Vagina (tissue), 2 donors: Measurements from ENCODE around the gene TRAPPC2.

Source experiments
- POLR2A ChIP-seq, 2 donors: fragments of 450-650 bp; IDR thresholded peaks; one replicate each; pipeline ENCODE4 v1.6.1; 2017; ENCODE audit warnings: antibody characterized with exemption in 2 of 2, mild to moderate bottlenecking in 2 of 2, moderate library complexity in 2 of 2
- POLR2AphosphoS5 ChIP-seq, 2 donors: sonication (generic); formaldehyde crosslinking; IDR thresholded peaks; one replicate each; pipeline ENCODE4 v1.9.0; 2017; ENCODE audit warnings: antibody characterized with exemption in 2 of 2, mild to moderate bottlenecking in 2 of 2, low read depth in 1 of 2; ENCODE audit not compliant: insufficient read depth in 1 of 2
- TF ChIP-seq, protein P1 (sequence below), 3 experiments: fragments of 450-650 bp in 2 of 3; fragments of 200-600 bp in 1 of 3; sonication (generic) in 1 of 3; IDR thresholded peaks; one replicate each; pipeline ENCODE4 v1.5.1; 2017 to 2019; ENCODE audit warnings: antibody characterized with exemption in 3 of 3, mild to moderate bottlenecking in 2 of 3, moderate library complexity in 2 of 3

DNA sequence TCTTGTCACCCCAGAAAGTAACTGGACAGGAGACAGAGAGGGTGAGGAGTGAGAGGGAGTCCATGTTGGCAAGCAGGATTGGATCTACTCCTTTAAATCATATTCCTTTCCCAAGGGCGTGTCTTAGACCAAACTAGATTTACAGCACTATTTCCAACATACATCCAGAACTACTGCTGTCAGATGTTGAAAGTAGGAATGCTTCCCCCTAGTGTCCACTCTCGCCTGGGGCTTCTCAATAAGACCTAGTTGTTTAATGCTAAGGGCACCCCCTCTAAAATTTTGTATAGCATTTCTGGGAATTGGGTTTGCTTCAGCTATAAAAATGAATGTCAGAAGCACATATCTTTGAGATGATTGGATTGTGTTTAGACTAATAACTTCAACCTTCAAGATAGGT lies 13.4 kb upstream of the TRAPPC2 start:
- TF ChIP-seq, protein P1, sequence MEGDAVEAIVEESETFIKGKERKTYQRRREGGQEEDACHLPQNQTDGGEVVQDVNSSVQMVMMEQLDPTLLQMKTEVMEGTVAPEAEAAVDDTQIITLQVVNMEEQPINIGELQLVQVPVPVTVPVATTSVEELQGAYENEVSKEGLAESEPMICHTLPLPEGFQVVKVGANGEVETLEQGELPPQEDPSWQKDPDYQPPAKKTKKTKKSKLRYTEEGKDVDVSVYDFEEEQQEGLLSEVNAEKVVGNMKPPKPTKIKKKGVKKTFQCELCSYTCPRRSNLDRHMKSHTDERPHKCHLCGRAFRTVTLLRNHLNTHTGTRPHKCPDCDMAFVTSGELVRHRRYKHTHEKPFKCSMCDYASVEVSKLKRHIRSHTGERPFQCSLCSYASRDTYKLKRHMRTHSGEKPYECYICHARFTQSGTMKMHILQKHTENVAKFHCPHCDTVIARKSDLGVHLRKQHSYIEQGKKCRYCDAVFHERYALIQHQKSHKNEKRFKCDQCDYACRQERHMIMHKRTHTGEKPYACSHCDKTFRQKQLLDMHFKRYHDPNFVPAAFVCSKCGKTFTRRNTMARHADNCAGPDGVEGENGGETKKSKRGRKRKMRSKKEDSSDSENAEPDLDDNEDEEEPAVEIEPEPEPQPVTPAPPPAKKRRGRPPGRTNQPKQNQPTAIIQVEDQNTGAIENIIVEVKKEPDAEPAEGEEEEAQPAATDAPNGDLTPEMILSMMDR (IDR thresholded peaks at IDR 0.05), result peak in 1 of 3 experiments; percentile 33
- TF ChIP-seq POLR2A (IDR thresholded peaks at IDR 0.05) (no peak), POLR2AphosphoS5 (IDR thresholded peaks at IDR 0.05; ENCODE audit: insufficient read depth in 1 of 2, low read depth in 1 of 2) (no peak)
